Smooth muscle cell (in vitro differentiated cells): ENCODE results near the gene ARMC8. TPM values are rescaled to one million over a fixed set of nuclear protein-coding genes. Genes with fewer than 3 reads are reported as not detected.
A peak's percentile ranks its signal among the peaks of the same experiment; 100 is the strongest.

Experiments used
- DNase-seq: peaks from one replicate; lab custom pipeline; 2025; ENCODE audit not compliant: unreplicated experiment; lab: John Stamatoyannopoulos, UW
- H2AFZ ChIP-seq: fragments of 200-600 bp; sonication (generic); 2 replicates; pipeline ENCODE4 v1.6.0; 2016; ENCODE audit warnings: antibody characterized with exemption, low read depth, mild to moderate bottlenecking
- H3F3A ChIP-seq: fragments of 200-600 bp; sonication (generic); 2 replicates; pipeline ENCODE4 v1.6.0; 2017; ENCODE audit warnings: antibody characterized with exemption, low read depth
- H3K27ac ChIP-seq: fragments of 200-600 bp; sonication (generic); 2 replicates; pipeline ENCODE4 v1.5.1; 2016; ENCODE audit warnings: low read depth, mild to moderate bottlenecking
- H3K27me3 ChIP-seq: fragments of 200-600 bp; sonication (generic); 2 replicates; pipeline ENCODE4 v1.6.1; 2016; ENCODE audit warnings: low read depth, mild to moderate bottlenecking
- H3K36me3 ChIP-seq: fragments of 200-600 bp; sonication (generic); 2 replicates; pipeline ENCODE4 v1.5.1; 2016; ENCODE audit warnings: low read depth
- H3K4me1 ChIP-seq: fragments of 200-600 bp; sonication (generic); 2 replicates; pipeline ENCODE4 v1.5.1; 2016; ENCODE audit warnings: low read depth
- H3K4me2 ChIP-seq: fragments of 200-600 bp; sonication (generic); 2 replicates; pipeline ENCODE4 v1.6.0; 2016; ENCODE audit warnings: mild to moderate bottlenecking
- H3K4me3 ChIP-seq: fragments of 200-600 bp; sonication (generic); 2 replicates; pipeline ENCODE4 v1.5.1; 2016; ENCODE audit warnings: mild to moderate bottlenecking
- H3K79me2 ChIP-seq: fragments of 200-600 bp; sonication (generic); 2 replicates; pipeline ENCODE4 v1.6.0; 2016; ENCODE audit warnings: low read depth, mild to moderate bottlenecking
- H3K9ac ChIP-seq: fragments of 200-600 bp; sonication (generic); 2 replicates; pipeline ENCODE4 v1.6.0; 2016; ENCODE audit warnings: low read depth
- H3K9me3 ChIP-seq: fragments of 200-600 bp; sonication (generic); replicated peaks from 2 replicates; pipeline ENCODE4 v1.5.1; 2016; ENCODE audit warnings: low read depth
- H4K20me1 ChIP-seq: fragments of 200-600 bp; sonication (generic); 2 replicates; pipeline ENCODE4 v1.6.0; 2016; ENCODE audit warnings: low read depth
- CTCF ChIP-seq: fragments of 200-600 bp; sonication (generic); IDR thresholded peaks from 2 replicates; pipeline ENCODE4 v1.5.1; 2017; ENCODE audit warnings: borderline replicate concordance, mild to moderate bottlenecking, antibody characterized with exemption; ENCODE audit not compliant: insufficient read depth, poor library complexity, severe bottlenecking
- WGBS: methylation state at CpG from one replicate; pipeline ENCODE4 v1.1.7; 2016; ENCODE audit warnings: low lambda C conversion rate; 5-methylcytosine and 5-hydroxymethylcytosine counted together
- polyA plus RNA-seq: library from polyadenylated mRNA; unstranded; fragments of >200 nt; fragmentation: Nextera tagmentation; extraction: Ambion mirVana; gene quantifications from 2 replicates; pipeline ENCODE4 v1.2.1, GENCODE V29; 2016
- total RNA-seq: library from RNA; depleted of rRNA; stranded (reverse); fragments of >200 nt; gene quantifications from 2 replicates; pipeline ENCODE4 v1.2.3, GENCODE V29; 2014

ARMC8 gene
- total and polyA plus RNA-seq, 2 experiments from 2014 or later = 22.6 to 39.3 TPM

GRCh38 chr3:138329127-138329983 lies 142.3 kb downstream of the ARMC8 start, which contains the start of gene NME9:
Gene NME9 (minus strand): TSS chr3:138329851. CDS start chr3:138329335, 516 bp downstream.
- Histone ChIP-seq H3K9ac (peak within 1 kb of the TSS; percentile 57), H3K36me3 (no peaks in the 10 kb centered on the region), H3K9me3 (no peaks in the 10 kb centered on the region), H2AFZ (peak within 1 kb of the TSS; percentile 93), H3K27ac (peak within 1 kb of the TSS; percentile 85), H3K4me2 (peak within 1 kb of the TSS; percentile 99), H3K79me2 (no peaks in the 10 kb centered on the region), H3F3A (peaks cover 19% of the 10 kb centered on the region), H3K27me3 (no peaks in the 10 kb centered on the region), H3K4me3 (peak within 1 kb of the TSS; percentile 69), H3K4me1 (peaks cover 7% of the 10 kb centered on the region), H4K20me1 (no peaks in the 10 kb centered on the region)
- WGBS = 1% methylated on average over 62 of the region's 62 CpGs
- peak; percentile 29 for TF ChIP-seq CTCF
- peak; percentile 40 for DNase-seq

GRCh38 chr3:138329984-138330293 lies 142.8 kb downstream of the ARMC8 start:
- H4K20me1 ChIP-seq = no peaks in the 10 kb centered on the region
- H2AFZ ChIP-seq = peak overlapping the region; percentile 93
- H3K27ac ChIP-seq = no peak overlapping the region
- H3K9ac ChIP-seq = no peak overlapping the region
- peaks cover 7% of the 10 kb centered on the region for H3K4me1 ChIP-seq
- H3K79me2 ChIP-seq = no peaks in the 10 kb centered on the region
- no peak for DNase-seq
- WGBS = 14% methylated on average over 7 of the region's 7 CpGs
- no peaks in the 10 kb centered on the region for H3K27me3 ChIP-seq
- no peak for TF ChIP-seq CTCF
- no peaks in the 10 kb centered on the region for H3K36me3 ChIP-seq
- no peaks in the 10 kb centered on the region for H3K9me3 ChIP-seq
- H3K4me2 ChIP-seq = peak overlapping the region; percentile 99
- H3K4me3 ChIP-seq = peak overlapping the region; percentile 69
- peaks cover 19% of the 10 kb centered on the region for H3F3A ChIP-seq

GRCh38 chr3:138331143-138331894 lies 144.2 kb downstream of the ARMC8 start:
- no peak overlapping the region for H2AFZ ChIP-seq
- no peak for DNase-seq
- TF ChIP-seq CTCF = no peak
- peaks cover 7% of the 10 kb centered on the region for H3K4me1 ChIP-seq
- no peak overlapping the region for H3K9ac ChIP-seq
- peaks cover 19% of the 10 kb centered on the region for H3F3A ChIP-seq
- no peaks in the 10 kb centered on the region for H3K27me3 ChIP-seq
- H3K4me2 ChIP-seq = no peak overlapping the region
- no peak overlapping the region for H3K27ac ChIP-seq
- H3K36me3 ChIP-seq = no peaks in the 10 kb centered on the region
- H3K4me3 ChIP-seq = no peak overlapping the region
- H4K20me1 ChIP-seq = no peaks in the 10 kb centered on the region
- H3K9me3 ChIP-seq = no peaks in the 10 kb centered on the region
- H3K79me2 ChIP-seq = no peaks in the 10 kb centered on the region
- WGBS = 92% methylated on average over 6 of the region's 6 CpGs
